Stimulated activated CD8-positive, alpha-beta memory T cell treated with anti-CD3 and anti-CD28 coated beads, Interleukin-15, amount 100 ng/mL, for 48 hours (primary cell): ENCODE results near the gene SLC1A2.

Source experiments
- DNase-seq, 2 donors: peaks; one replicate each; pipeline ENCODE4 v3.0.0-alpha.2; 2020; ENCODE audit warnings: low read depth in 2 of 2

Gene SLC1A2

DNA sequence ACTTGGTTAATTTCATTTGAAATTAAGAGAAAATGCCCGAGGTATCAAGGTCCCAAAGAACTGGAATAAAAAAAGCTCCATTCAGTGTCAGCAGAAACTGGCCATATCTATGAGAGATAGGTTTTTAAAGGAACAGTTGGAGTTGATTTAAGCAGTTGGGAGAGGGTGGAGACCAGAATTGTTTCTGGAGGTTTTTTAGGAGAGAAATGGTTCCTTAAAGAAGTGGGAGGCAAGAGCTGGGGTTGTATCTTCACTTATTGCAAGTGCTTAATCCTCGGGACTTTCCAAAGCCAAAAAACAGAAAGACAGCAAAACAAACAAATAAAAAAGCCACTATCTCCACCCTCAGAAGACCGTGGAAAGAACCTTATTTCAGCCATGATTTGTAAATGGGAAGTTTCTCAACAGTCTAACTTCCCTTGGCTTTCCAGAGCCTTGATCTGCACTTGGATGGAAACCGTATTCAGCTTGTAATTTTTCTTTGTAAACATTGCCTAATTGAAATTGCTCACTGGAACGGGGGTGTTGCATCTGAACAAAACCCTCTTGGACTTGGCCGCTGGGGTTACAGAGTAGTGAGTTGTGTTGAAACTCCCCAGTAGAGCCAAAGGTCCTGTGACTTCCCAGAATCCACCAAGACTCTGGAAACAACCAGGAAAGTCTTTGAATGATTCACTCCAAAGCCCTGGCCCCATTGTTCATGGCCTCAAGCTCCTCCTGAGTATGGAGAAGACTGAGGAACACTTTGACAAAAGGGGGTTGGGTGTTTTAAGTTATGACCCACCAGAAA lies 115.6 kb downstream of the SLC1A2 start:
- DNase-seq, result no peak

- no peak for DNase-seq
Observed at GRCh38 chr11:35302398-35302797, 117.0 kb downstream of the SLC1A2 start.

DNA sequence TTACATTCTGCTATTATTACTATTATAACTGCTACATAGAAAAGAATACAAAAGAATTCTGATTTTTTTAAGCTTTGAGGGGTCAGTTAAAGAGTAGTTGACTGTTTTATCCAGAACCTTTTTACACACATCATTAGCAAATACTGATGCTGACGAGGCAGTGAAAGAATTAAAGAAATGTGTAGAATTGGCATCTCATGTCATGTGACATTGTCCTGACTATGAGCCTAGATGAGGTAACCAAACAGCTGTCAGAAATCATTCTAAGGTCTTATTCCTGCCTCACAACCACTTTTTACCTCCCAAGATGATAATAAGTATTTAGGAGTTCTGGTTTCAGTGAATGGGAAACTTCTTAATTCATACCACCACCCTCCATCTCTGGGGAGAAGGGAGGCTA lies 121.0 kb downstream of the SLC1A2 start:
- DNase-seq, result no peak

GRCh38 chr11:35295751-35296150 lies 123.6 kb downstream of the SLC1A2 start:
- no peak for DNase-seq

DNA sequence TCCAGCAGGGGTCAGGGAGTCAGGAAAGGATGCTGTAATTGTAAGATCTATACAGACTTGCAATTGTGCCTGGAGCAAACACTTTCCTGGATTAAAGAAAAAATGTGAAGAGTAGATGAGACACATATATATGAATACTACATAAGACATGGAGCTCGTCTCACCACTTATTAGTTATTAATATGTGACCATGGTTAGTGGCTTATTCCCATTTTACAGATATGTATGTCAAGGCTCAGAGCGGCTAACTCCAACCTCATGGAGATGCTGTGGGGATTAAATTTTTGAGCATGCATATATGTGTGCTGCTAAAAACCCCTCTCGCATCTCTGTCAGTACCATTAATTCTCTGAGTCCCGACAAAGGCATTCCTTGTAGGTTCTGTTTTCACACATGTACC lies 125.7 kb downstream of the SLC1A2 start:
- DNase-seq, result no peak

GRCh38 chr11:35293035-35293434 lies 126.3 kb downstream of the SLC1A2 start:
- no peak for DNase-seq

DNA sequence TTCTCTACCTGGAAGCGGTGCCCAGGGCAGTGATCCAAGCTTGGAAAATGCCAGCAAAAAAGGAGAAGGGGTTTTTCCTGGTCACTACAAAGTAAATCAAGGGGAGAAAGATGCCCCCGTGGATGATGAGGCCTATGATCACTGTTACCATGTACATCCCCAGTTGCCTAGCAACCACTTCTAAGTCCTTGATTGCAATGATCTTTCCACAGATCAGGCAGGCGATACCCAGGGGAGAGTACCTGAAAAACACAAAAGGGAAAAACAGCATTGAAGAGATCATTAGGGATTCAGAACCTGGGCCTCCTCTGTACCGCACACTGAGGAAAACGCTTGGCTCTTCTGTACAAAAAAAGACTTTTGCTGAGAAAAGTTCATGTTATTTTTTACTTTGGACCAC lies 127.1 kb downstream of the SLC1A2 start:
- no peak for DNase-seq

- DNase-seq, result no peak
Observed at GRCh38 chr11:35290876-35291275, 128.5 kb downstream of the SLC1A2 start.

- no peak for DNase-seq
Observed at GRCh38 chr11:35289821-35290220, 129.5 kb downstream of the SLC1A2 start.

GRCh38 chr11:35288817-35289541 lies 130.4 kb downstream of the SLC1A2 start:
- DNase-seq, result no peak

DNA sequence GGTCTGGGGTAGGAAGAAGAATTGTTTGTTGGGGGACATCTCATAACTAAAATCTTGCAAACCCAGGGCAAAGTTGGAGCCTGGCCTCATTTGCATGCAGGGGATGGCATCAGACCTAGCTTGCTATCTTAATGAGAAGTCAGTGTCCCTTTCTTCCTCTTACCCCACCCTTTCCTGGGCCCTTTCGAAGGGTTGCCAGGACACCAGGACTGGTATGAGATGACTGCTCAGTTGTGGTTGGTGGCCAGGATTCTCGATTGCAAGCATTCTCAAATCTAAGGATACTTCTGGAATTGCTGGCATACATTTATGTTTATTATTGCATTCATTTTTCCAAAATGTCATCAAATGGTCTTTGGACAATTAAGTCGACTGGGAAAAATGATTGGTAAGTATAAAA lies 131.0 kb downstream of the SLC1A2 start:
- no peak for DNase-seq

- no peak for DNase-seq
Observed at GRCh38 chr11:35287344-35287890, 131.9 kb downstream of the SLC1A2 start.

- no peak for DNase-seq
Observed at GRCh38 chr11:35286126-35286525, 133.2 kb downstream of the SLC1A2 start.

DNA sequence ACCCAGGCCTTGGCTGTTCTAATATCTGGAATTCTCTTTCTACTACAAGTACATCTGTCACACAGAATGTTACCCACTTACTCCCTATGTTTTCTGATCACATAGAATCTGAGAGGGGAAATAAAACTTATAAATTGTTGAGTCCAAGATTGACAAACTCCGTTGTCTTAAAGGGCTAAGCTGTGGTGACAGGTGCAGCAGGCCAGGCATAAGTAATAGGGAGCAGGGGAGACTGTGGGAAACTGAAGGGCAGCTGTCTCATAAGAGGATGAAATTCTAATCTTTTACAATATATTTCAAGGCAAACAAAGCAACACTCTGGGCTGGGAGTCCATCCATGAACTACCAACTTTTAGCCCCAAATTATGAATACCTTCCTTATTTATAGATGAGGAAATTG lies 133.9 kb downstream of the SLC1A2 start:
- DNase-seq, result no peak

- no peak for DNase-seq
Observed at GRCh38 chr11:35282221-35282882, 137.0 kb downstream of the SLC1A2 start.

DNA sequence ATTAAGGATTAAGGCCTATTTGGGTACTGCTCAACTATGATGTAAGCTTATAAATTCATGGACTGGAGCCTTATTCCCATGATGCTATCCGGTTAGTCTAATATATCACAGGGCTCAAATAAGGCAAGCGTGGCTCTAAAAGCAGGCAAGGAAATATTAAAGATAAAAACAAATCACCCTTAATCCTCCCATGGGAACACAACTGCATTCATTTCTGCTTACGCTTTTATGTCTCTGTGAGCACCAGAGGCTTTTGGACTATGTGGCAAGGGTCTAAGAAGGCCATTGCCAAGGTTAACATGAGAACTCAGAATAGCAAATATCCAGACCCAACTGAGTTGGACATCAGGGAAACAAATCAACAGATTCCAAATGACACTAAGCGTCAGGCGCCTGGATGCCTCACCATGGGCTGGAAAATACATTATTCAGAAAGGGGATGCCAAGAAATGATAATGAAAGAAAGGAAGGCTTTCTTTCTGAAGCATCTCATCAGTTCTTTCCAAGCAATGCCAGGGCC lies 138.1 kb downstream of the SLC1A2 start:
- no peak for DNase-seq

- no peak for DNase-seq
Observed at GRCh38 chr11:35280727-35281126, 138.6 kb downstream of the SLC1A2 start.

DNA sequence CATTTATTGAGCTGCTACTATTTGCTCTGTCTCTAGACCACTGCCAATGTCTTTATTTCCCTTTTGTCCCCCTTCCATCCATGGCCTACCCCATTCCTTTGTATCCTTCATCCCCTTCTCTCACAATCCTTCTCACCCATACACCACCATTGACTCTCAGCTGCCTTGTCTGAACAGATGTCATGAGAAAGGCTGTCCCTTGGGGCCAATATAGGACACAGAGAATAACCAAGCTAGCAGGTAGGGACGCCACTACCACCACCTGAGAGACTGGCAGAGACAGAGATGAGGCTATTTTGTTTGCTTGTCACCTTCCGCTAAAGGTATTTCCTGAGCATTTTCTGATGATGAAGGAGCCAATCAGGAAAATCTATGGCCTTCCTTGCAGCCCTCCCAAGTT lies 141.5 kb downstream of the SLC1A2 start:
- DNase-seq, result no peak

DNA sequence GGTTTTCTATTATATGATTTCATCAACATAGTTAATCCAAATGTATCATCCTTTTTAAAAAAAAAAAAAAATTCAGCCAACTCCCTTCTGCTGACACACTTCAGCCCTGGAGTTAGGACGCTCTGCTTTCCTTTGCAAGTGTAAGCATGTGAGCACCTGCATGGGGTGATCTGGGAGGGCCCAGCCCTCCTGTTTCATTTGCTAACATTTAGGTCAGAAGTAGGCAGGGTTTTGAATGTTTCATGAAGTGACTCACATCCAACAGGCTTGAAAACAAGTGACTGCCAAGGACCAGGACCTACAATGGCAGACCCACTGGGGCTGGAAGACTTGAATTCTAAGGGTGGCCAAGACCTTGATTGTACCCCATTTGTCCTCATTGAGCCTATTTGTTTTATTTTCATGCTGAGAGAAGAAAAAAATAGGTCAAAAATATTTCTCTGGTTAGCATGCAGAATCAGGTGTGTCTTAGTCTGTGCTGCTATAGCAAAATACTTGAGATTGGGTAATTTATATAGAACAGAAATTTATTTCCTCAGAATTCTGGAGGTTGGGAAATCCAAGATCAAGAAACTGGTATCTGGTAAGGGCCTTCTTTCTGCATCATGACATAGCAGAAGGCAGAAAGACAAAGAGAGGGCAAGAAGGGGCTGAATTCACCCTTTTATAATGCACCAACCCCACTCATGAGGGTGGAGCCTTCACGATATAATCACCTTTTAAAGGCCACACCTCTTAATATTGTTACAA lies 142.8 kb downstream of the SLC1A2 start:
- no peak for DNase-seq

GRCh38 chr11:35275786-35276170 lies 143.6 kb downstream of the SLC1A2 start:
- no peak for DNase-seq

- DNase-seq, result no peak
Observed at GRCh38 chr11:35274909-35275785, 144.2 kb downstream of the SLC1A2 start.
